H1 (cell line): ENCODE data around the gene RAP1GAP. TPM values are rescaled to one million over a fixed set of nuclear protein-coding genes. Genes with fewer than 3 reads are reported as not detected.
A peak's percentile ranks its signal among the peaks of the same experiment; 100 is the strongest.

Experiments used
- CTCF ChIA-PET: fragments of 300-600 bp; sonication (Branson Sonifier 250); formaldehyde crosslinking; loops from one replicate; lab custom pipeline; 2021; ENCODE audit not compliant: partially characterized antibody; lab: Charles Lee
- POLR2A ChIA-PET: fragments of 300-600 bp; sonication (Branson Sonifier 250); formaldehyde crosslinking; loops from one replicate; lab custom pipeline; 2021; ENCODE audit warnings: inconsistent platforms; ENCODE audit not compliant: partially characterized antibody; lab: Charles Lee
- DNase-seq, 2 experiments: peaks; one replicate each; pipeline versions ENCODE4 v3.0.0 to v3.0.0-alpha.2; 2010 to 2022; ENCODE audit warnings: low spot score in 2 of 2, low read depth in 1 of 2, mixed read lengths in 1 of 2
- FAIRE-seq: peaks from 2 replicates; lab custom pipeline; 2011; peaks lifted over from hg19 to GRCh38; lab: Jason Lieb, UNC
- H2AFZ ChIP-seq: 2 replicates; pipeline ENCODE4 v1.8.1; 2012; ENCODE audit warnings: low read length, inconsistent platforms
- H2AK5ac ChIP-seq: 2 replicates; pipeline ENCODE4 v1.6.1; 2013; ENCODE audit warnings: low read depth, low read length
- H2BK120ac ChIP-seq: replicated peaks from 2 replicates; pipeline ENCODE3; 2013; ENCODE audit warnings: low read depth, low read length, inconsistent platforms
- H2BK12ac ChIP-seq: 2 replicates; pipeline ENCODE4 v1.6.1; 2013; ENCODE audit warnings: low read depth, low read length
- H2BK15ac ChIP-seq: 2 replicates; pipeline ENCODE4 v1.6.1; 2013; ENCODE audit warnings: low read length
- H2BK20ac ChIP-seq: 2 replicates; pipeline ENCODE4 v1.6.1; 2013; ENCODE audit warnings: low read length
- H2BK5ac ChIP-seq: 2 replicates; pipeline ENCODE4 v1.6.1; 2013; ENCODE audit warnings: low read depth, low read length
- H3K14ac ChIP-seq: 2 replicates; pipeline ENCODE4 v1.6.1; 2013; ENCODE audit warnings: inconsistent platforms; ENCODE audit not compliant: insufficient read length
- H3K18ac ChIP-seq: 2 replicates; pipeline ENCODE4 v1.6.1; 2013; ENCODE audit warnings: low read length; ENCODE audit errors: extremely low read depth
- H3K23ac ChIP-seq: 2 replicates; pipeline ENCODE4 v1.6.1; 2013; ENCODE audit warnings: inconsistent platforms; ENCODE audit not compliant: insufficient read length
- H3K23me2 ChIP-seq: 2 replicates; pipeline ENCODE4 v1.6.1; 2013; ENCODE audit warnings: low read depth, low read length
- H3K27ac ChIP-seq: 2 replicates; pipeline ENCODE4 v1.6.1; 2011; ENCODE audit warnings: low read depth, low read length, inconsistent platforms
- H3K27me3 ChIP-seq, 4 experiments: replicated peaks in 1 of 4; 1 replicate in 1 of 4; 2 replicates in 3 of 4; pipeline versions ENCODE4 v1.6.1 to v1.8.1; 2011 to 2013; ENCODE audit warnings: low read length in 3 of 4, mild to moderate bottlenecking in 3 of 4, inconsistent platforms in 2 of 4, mixed read lengths in 2 of 4, moderate library complexity in 1 of 4; ENCODE audit not compliant: control insufficient read depth in 3 of 4, insufficient read depth in 3 of 4; ENCODE audit errors: extremely low read depth in 1 of 4
- H3K36me3 ChIP-seq, 4 experiments: 2 replicates each; pipeline versions ENCODE4 v1.6.1 to v1.8.1; 2011 to 2013; ENCODE audit warnings: mild to moderate bottlenecking in 4 of 4, low read length in 3 of 4, moderate library complexity in 2 of 4, control low read depth in 1 of 4, inconsistent platforms in 1 of 4; ENCODE audit not compliant: insufficient read depth in 4 of 4, control insufficient read depth in 2 of 4
- H3K4ac ChIP-seq: replicated peaks from 2 replicates; pipeline ENCODE3; 2013; ENCODE audit warnings: low read length, low read depth, mixed read lengths, inconsistent platforms; ENCODE audit not compliant: insufficient read length
- H3K4me1 ChIP-seq, 4 experiments: replicated peaks in 1 of 4; 1 replicate in 1 of 4; 2 replicates in 3 of 4; pipeline versions ENCODE4 v1.6.1 to v1.8.1; 2011 to 2013; ENCODE audit warnings: low read length in 3 of 4, inconsistent platforms in 2 of 4, mixed read lengths in 1 of 4; ENCODE audit not compliant: insufficient read depth in 4 of 4, control insufficient read depth in 3 of 4
- H3K4me2 ChIP-seq, 2 experiments: 2 replicates each; pipeline versions ENCODE4 v1.6.1 to v1.8.1; 2011 to 2013; ENCODE audit warnings: low read depth in 2 of 2, low read length in 2 of 2, control low read depth in 1 of 2, inconsistent platforms in 1 of 2, mild to moderate bottlenecking in 1 of 2; ENCODE audit not compliant: insufficient read depth in 1 of 2
- H3K4me3 ChIP-seq, 4 experiments: fragments of 200-600, 300-600 bp in 1 of 4; sonication (generic), shearing (Covaris generic), sonication (Bioruptor Twin) in 1 of 4; 2 replicates each; pipeline versions ENCODE4 v1.5.1 to v1.8.1; 2011 to 2016; ENCODE audit warnings: low read length in 4 of 4, low read depth in 3 of 4, control low read depth in 2 of 4, inconsistent platforms in 2 of 4, mild to moderate bottlenecking in 2 of 4, mixed read lengths in 1 of 4, moderate library complexity in 1 of 4; ENCODE audit not compliant: insufficient read depth in 2 of 4; ENCODE audit errors: extremely low read depth in 1 of 4
- H3K56ac ChIP-seq: replicated peaks from 2 replicates; pipeline ENCODE3; 2013; ENCODE audit warnings: low read depth, mild to moderate bottlenecking, mixed read lengths, low read length, inconsistent platforms; ENCODE audit not compliant: insufficient read length
- H3K79me1 ChIP-seq: 2 replicates; pipeline ENCODE4 v1.6.1; 2013; ENCODE audit warnings: low read depth, low read length, control low read depth
- H3K79me2 ChIP-seq, 2 experiments: 2 replicates each; pipeline versions ENCODE4 v1.6.1 to v1.8.1; 2012 to 2013; ENCODE audit warnings: low read length in 2 of 2, mild to moderate bottlenecking in 2 of 2, inconsistent platforms in 1 of 2; ENCODE audit not compliant: insufficient read depth in 2 of 2, control insufficient read depth in 1 of 2
- H3K9ac ChIP-seq, 4 experiments: replicated peaks in 1 of 4; 1 replicate in 1 of 4; 2 replicates in 3 of 4; pipeline versions ENCODE4 v1.6.1 to v1.8.1; 2011 to 2013; ENCODE audit warnings: low read depth in 3 of 4, low read length in 3 of 4, control low read depth in 2 of 4, mild to moderate bottlenecking in 2 of 4, moderate library complexity in 2 of 4, inconsistent platforms in 1 of 4; ENCODE audit errors: extremely low read depth in 1 of 4
- H3K9me3 ChIP-seq, 2 experiments: 2 replicates each; pipeline versions ENCODE4 v1.6.1 to v1.8.1; 2012 to 2013; ENCODE audit warnings: mild to moderate bottlenecking in 2 of 2, moderate library complexity in 2 of 2, control low read depth in 1 of 2, inconsistent platforms in 1 of 2, low read depth in 1 of 2, low read length in 1 of 2, mixed read lengths in 1 of 2; ENCODE audit not compliant: insufficient read depth in 2 of 2
- H4K20me1 ChIP-seq, 2 experiments: replicated peaks in 1 of 2; 2 replicates each; pipeline versions ENCODE3 to v1.8.1; 2011 to 2013; ENCODE audit warnings: inconsistent platforms in 2 of 2, low read length in 2 of 2, mild to moderate bottlenecking in 1 of 2; ENCODE audit not compliant: insufficient read depth in 2 of 2, control insufficient read depth in 1 of 2
- H4K5ac ChIP-seq: 2 replicates; pipeline ENCODE4 v1.6.1; 2013; ENCODE audit warnings: low read length, low read depth, mixed read lengths, inconsistent platforms; ENCODE audit not compliant: insufficient read length
- H4K8ac ChIP-seq: 2 replicates; pipeline ENCODE4 v1.8.0; 2013; ENCODE audit warnings: mild to moderate bottlenecking, moderate library complexity, low read length, inconsistent platforms; ENCODE audit not compliant: insufficient read depth; ENCODE audit errors: extremely low read depth
- H4K91ac ChIP-seq: replicated peaks from 2 replicates; pipeline ENCODE3; 2013; ENCODE audit warnings: low read length, mixed read lengths, inconsistent platforms; ENCODE audit not compliant: insufficient read length
- CBX5 ChIP-seq: fragments of 300-800, 300-1000 bp; sonication (generic); IDR thresholded peaks from 2 replicates; pipeline ENCODE4 v1.7.1; 2016; ENCODE audit warnings: antibody characterized with exemption, low read length, low read depth
- FOSL1 ChIP-seq: IDR thresholded peaks from 2 replicates; pipeline ENCODE4 v1.6.1; 2011; ENCODE audit warnings: mild to moderate bottlenecking, low read depth, low read length, moderate library complexity; ENCODE audit not compliant: insufficient read depth
- GABPA ChIP-seq: IDR thresholded peaks from 2 replicates; pipeline ENCODE4 v1.6.1; 2011; ENCODE audit warnings: mild to moderate bottlenecking, low read length, moderate library complexity, borderline replicate concordance; ENCODE audit not compliant: insufficient read depth
- NRF1 ChIP-seq: IDR thresholded peaks from 2 replicates; pipeline ENCODE4 v1.6.1; 2011; ENCODE audit warnings: mild to moderate bottlenecking, low read depth, low read length, improper control_type of control experiment
- RXRA ChIP-seq: IDR thresholded peaks from 2 replicates; pipeline ENCODE4 v1.6.1; 2011; ENCODE audit warnings: low read depth, mild to moderate bottlenecking, low read length, moderate library complexity; ENCODE audit not compliant: insufficient read depth
- SAP30 ChIP-seq: fragments of 300-600 bp; sonication (generic); IDR thresholded peaks from 2 replicates; pipeline ENCODE4 v1.7.1; 2012; ENCODE audit warnings: low read length, moderate library complexity, mild to moderate bottlenecking, inconsistent platforms; ENCODE audit not compliant: insufficient read depth, insufficient replicate concordance
- WGBS, 2 experiments: shearing (Covaris generic) in 1 of 2; methylation state at CpG; one replicate each; pipeline versions ENCODE4 v1.1.6 to v1.1.7; 2013 to 2015; ENCODE audit warnings: low lambda C conversion rate in 2 of 2, mixed read lengths in 2 of 2, inconsistent platforms in 1 of 2, low coverage in 1 of 2, missing lambda C conversion rate in 1 of 2; ENCODE audit not compliant: insufficient replicate concordance in 2 of 2, insufficient coverage in 1 of 2, insufficient read length in 1 of 2; ENCODE audit errors: extremely low coverage in 1 of 2, missing lambda C conversion rate in 1 of 2; 5-methylcytosine and 5-hydroxymethylcytosine counted together
- polyA plus RNA-seq, 7 experiments: library from polyadenylated mRNA; depleted of rRNA in 3 of 7; stranded (reverse) in 5 of 7; unstranded in 2 of 7; fragments of >200 nt in 5 of 7; fragments of 200-250 nt in 2 of 7; gene quantifications; 1 replicate in 5 of 7; 2 replicates in 1 of 7; 4 replicates in 1 of 7; pipeline versions ENCODE4 v1.2.1 to v1.2.3, GENCODE V29; 2011 to 2013; ENCODE audit warnings: missing spikeins in 2 of 7, mixed read lengths in 2 of 7
- total RNA-seq: library from RNA; stranded (reverse); fragmentation: NEBNext Ultra II Directional; extraction: Animal tissue kit (Norgen Biotek cat#: 25700); gene quantifications from 2 replicates; pipeline ENCODE4 v1.2.1, GENCODE V29; 2021

The RAP1GAP gene
- total and polyA plus RNA-seq, 2 of the 8 experiments (the other 6 are each of a cell fraction or from before 2014, with no cell fraction given), result 8.4 TPM

DNA sequence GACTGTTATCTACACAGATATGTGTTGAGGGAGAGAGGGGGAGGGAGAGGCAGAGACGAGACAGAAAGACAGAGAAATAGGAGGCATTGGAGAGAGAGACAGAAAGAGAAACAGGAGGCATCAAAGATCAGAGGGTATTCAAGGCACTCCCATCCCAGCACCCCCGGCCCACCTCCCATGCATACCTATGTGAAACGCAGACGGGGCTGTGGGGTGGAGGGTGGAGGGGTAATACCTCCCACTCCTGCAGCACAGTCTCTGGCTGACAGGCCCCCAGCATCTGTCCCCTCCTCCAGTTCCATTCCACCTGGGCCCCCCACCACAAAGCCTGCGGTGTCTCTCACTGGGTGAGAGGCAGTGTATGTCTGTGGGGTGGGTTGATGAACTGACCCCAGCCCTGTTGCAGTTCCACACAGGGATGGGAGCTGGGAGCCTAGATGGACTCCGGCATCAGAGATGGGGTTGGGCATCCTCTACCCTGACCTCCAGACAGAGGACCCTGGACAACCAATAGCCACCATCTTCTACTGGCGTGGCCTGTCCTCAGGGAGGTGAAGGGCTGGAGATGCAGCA is 49.7 kb downstream of the RAP1GAP start:
- DNase-seq (no peak), FAIRE-seq (no peak)
- H3K4me2 ChIP-seq, result peak overlapping the region; percentile 9 to 50; a peak in 2 of 4 replicates

More for the DNA sequence above, 49.7 kb downstream of the RAP1GAP start:
- H2AFZ ChIP-seq, result no peak overlapping the region
- no peak overlapping the region; the same call in 1 of the 2 replicates for H4K8ac ChIP-seq
- H2BK5ac ChIP-seq, result no peak overlapping the region
- peaks cover 3 to 13% of the 10 kb centered on the region in 2 experiments for H4K20me1 ChIP-seq
- no peaks in the 10 kb centered on the region for H3K36me3 ChIP-seq
- no peak overlapping the region for H3K4ac ChIP-seq
- H3K79me1 ChIP-seq, result no peaks in the 10 kb centered on the region
- H4K91ac ChIP-seq, result no peak overlapping the region
- no peak overlapping the region for H2BK20ac ChIP-seq
- peaks cover 0 to 26% (median 13%) of the 10 kb centered on the region in 4 experiments; a peak in 5 of 7 replicates for H3K27me3 ChIP-seq
- H3K56ac ChIP-seq, result no peak overlapping the region
- H3K23me2 ChIP-seq, result peaks cover 3% of the 10 kb centered on the region
- no peaks in the 10 kb centered on the region for H3K9me3 ChIP-seq
- 0 out of 2 replicates have a peak overlapping the region, but pooled peaks have one; percentile 75 for H2BK12ac ChIP-seq
- peaks cover 0 to 23% (median 17%) of the 10 kb centered on the region in 4 experiments; a peak in 6 of 7 replicates for H3K4me1 ChIP-seq
- H3K4me3 ChIP-seq, result peak overlapping the region in 1 of 4 experiments; percentile 40; a peak in 2 of 8 replicates
- WGBS, 2 experiments, result 54% methylated on average over 6 of the region's 7 CpGs; no CpG with 5 or more reads in 1 of the 2 experiments
- TF ChIP-seq CBX5 (no peak), RXRA (no peak), FOSL1 (no peak), SAP30 (no peak), NRF1 (no peak), GABPA (no peak)
- no peak overlapping the region for H2BK120ac ChIP-seq
- H3K27ac ChIP-seq, result no peak overlapping the region
- H3K23ac ChIP-seq, result no peak overlapping the region
- H3K79me2 ChIP-seq, result no peaks in the 10 kb centered on the region
- H2BK15ac ChIP-seq, result no peak overlapping the region
- no peak overlapping the region for H3K14ac ChIP-seq
- no peak overlapping the region for H3K9ac ChIP-seq
- ChIA-PET CTCF (interaction anchor here (1.0 to 1.7 kb wide), 4 partner anchors 10 to 349 kb away, joined by 3 to 7 read pairs (median 4); no protein-coding TSS in a partner anchor), POLR2A (no interaction called here)
- no peak overlapping the region for H4K5ac ChIP-seq
- H2AK5ac ChIP-seq, result no peak overlapping the region
- H3K18ac ChIP-seq, result no peak overlapping the region; the same call in 1 of the 2 replicates
